ENCODE data around the gene XIRP1.

DNA sequence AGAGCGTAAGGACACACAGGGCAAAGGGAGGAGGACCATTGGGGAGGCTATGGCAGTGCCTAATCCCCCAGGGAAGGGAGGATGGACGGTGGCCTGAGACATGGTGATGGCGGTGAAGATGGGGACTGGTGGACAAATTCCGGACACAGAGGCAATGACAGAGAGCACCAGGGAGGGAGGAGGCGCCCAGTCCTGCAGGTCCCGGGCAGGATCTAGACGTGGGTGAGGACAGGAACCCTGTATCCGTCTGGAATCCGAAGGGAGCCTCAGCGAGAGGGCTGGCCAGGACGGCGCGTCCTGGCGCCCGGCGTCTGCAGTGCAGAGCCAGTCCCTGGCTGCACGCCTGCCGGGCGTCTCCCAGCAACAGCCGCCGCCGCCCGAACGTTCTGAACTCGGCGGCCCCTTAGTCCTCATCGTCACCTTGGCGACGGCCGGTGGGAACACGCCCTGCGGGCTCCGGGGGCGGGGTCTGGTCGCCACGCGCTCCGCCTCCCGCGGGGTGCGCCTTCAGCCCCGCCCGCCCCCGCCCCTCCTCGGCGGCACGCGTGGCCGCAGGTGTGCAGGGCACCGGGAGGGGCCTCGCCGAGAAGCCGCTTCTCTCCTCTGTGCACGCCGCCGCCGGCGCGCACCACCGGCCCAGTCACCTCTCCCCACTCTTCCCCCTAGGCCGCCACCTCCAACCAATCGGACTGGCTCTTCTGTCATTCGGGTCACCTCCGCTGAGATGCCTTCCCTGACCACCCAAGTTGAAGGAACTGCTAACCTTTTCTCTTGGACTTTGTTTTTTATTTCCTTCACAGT is 11.6 kb downstream of the XIRP1 start:
- TF ChIP-seq GATA3 (IDR thresholded peaks at IDR 0.05; ENCODE audit: low read depth, low read length) (no peak), GATA2 (IDR thresholded peaks at IDR 0.05; ENCODE audit: low read depth, low read length) (no peak)
